Type B pancreatic cell (in vitro differentiated cells): ENCODE data around the gene LSP1. TPM values are rescaled to one million over a fixed set of nuclear protein-coding genes. Genes with fewer than 3 reads are reported as not detected.
"Not testable (repeated sequence)": the region's sequence is repeated elsewhere in the genome, so short reads cannot be mapped to it uniquely, and the experiment has no call there.

Source experiments
- DNase-seq: peaks from one replicate; pipeline ENCODE4 v3.0.0; 2021; ENCODE audit warnings: mixed read lengths; ENCODE audit not compliant: unreplicated experiment; ENCODE audit errors: extremely low spot score
- H3K27ac Mint-ChIP-seq: 2 replicates; pipeline ENCODE4 v1.8.0; 2021; ENCODE audit warnings: mild to moderate bottlenecking, mixed read lengths
- H3K27me3 Mint-ChIP-seq: 2 replicates; pipeline ENCODE4 v1.8.0; 2021; ENCODE audit warnings: mixed read lengths
- H3K36me3 Mint-ChIP-seq: 2 replicates; pipeline ENCODE4 v1.8.0; 2021; ENCODE audit warnings: mixed read lengths
- H3K4me1 Mint-ChIP-seq: one replicate; pipeline ENCODE4 v1.8.0; 2021; ENCODE audit warnings: mixed read lengths; ENCODE audit not compliant: unreplicated experiment
- H3K4me3 Mint-ChIP-seq: 2 replicates; pipeline ENCODE4 v1.8.0; 2021; ENCODE audit warnings: mild to moderate bottlenecking, mixed read lengths
- H3K9me3 Mint-ChIP-seq: 2 replicates; pipeline ENCODE4 v1.8.0; 2021; ENCODE audit warnings: mixed read lengths
- microRNA-seq: library from miRNA; unstranded; fragments of <30 nt; microRNA quantifications from one replicate; pipeline ENCODE4, GENCODE V29; 2020
- total RNA-seq: library from RNA; stranded (reverse); gene quantifications from 2 replicates; pipeline ENCODE4 v1.2.1, GENCODE V29; 2021; ENCODE audit warnings: low replicate concordance
- TF ChIP-seq, protein P1 (sequence below): fragments of 200-600 bp; sonication (generic); conservative IDR thresholded peaks from 2 replicates; pipeline ENCODE4 v1.5.0; 2021; ENCODE audit warnings: antibody characterized with exemption, mild to moderate bottlenecking

Gene LSP1
- total RNA-seq, 1 donor from 2014 or later: 0.53 TPM

DNA sequence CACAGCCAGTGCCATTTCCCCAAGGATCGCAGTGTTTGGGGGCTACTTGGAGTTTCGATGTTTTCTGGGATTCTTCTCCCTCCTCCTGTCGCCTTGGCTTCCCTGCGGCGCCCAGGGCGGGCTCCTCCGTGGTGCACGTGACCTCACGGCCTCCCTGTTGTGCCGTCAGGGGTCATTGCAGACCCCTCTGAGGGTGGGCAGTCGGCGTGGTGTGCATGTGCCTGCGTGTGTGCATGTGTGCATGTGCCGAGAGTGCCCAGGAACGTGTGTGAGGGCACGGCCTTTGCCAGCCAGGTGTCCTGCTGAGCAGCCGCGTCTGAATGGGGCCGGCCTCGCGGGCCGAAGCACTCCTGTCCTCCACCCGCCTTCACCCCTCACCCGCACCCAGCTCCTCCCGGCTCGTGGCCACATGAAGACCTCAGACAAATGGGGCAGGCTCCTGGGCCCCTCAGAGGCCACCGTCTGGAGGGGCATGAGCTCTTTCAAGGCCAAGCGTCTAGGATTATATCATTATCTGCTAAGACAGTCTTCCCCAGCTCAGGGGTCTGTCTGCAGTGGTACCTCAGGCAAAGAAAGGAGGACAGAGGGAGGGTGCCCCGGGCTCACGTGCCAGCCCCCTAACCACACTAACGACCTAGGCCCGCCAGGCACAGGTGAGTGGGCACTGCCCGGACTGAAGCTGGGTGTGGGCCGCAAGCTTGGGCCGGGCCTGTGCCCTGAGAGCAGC lies 84.9 kb downstream of the LSP1 start:
- Mint-ChIP-seq H3K36me3 (peaks cover 4% of the 10 kb centered on the region), H3K4me3 (no peak overlapping the region), H3K9me3 (no peaks in the 10 kb centered on the region), H3K4me1 (peaks cover 17% of the 10 kb centered on the region), H3K27ac (no peak overlapping the region), H3K27me3 (no peaks in the 10 kb centered on the region)
- TF ChIP-seq, protein P1, sequence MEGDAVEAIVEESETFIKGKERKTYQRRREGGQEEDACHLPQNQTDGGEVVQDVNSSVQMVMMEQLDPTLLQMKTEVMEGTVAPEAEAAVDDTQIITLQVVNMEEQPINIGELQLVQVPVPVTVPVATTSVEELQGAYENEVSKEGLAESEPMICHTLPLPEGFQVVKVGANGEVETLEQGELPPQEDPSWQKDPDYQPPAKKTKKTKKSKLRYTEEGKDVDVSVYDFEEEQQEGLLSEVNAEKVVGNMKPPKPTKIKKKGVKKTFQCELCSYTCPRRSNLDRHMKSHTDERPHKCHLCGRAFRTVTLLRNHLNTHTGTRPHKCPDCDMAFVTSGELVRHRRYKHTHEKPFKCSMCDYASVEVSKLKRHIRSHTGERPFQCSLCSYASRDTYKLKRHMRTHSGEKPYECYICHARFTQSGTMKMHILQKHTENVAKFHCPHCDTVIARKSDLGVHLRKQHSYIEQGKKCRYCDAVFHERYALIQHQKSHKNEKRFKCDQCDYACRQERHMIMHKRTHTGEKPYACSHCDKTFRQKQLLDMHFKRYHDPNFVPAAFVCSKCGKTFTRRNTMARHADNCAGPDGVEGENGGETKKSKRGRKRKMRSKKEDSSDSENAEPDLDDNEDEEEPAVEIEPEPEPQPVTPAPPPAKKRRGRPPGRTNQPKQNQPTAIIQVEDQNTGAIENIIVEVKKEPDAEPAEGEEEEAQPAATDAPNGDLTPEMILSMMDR: no peak
- DNase-seq: peak; percentile 65

DNA sequence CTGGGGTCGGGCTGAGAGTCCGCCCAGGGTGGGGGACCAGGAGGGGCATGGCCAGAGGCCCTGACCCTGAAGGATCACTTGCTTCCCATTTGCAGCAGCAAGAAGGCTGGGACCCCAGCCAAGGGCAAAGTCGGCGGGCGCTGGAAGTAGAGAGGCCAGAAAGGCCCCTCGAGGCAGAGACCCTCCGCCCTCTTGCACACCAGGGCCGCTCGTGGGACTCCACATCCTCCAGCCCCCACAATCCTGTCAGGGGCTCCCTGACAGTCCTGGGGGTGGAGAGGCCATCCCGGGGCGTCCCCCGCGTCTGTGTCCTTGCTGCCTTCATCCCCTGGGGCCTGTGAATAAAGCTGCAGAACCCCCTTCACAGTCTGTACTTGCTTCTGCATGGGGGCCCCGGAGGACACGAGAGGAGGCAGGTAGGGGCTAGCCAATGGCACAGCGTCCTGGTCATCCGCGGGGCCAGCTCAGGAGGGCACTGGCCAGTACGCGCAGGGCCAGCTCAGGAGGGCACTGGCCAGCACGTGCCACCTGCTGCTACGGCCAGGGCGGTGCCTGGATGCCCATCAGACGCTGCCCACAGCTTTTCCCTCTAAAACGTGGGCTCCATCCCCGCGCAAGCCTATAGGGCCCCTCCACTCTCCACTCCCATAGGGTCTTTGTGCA lies 85.6 kb downstream of the LSP1 start:
- Mint-ChIP-seq H3K27me3 (no peaks in the 10 kb centered on the region), H3K27ac (peak overlapping the region; percentile 59), H3K9me3 (no peaks in the 10 kb centered on the region), H3K4me3 (no peak overlapping the region), H3K36me3 (no peaks in the 10 kb centered on the region), H3K4me1 (peaks cover 18% of the 10 kb centered on the region)
- TF ChIP-seq, protein P1: no peak
- DNase-seq: peak; percentile 68

- Mint-ChIP-seq H3K27me3 (no peaks in the 10 kb centered on the region), H3K9me3 (no peaks in the 10 kb centered on the region), H3K36me3 (no peaks in the 10 kb centered on the region), H3K27ac (peak overlapping the region; percentile 59), H3K4me3 (no peak overlapping the region), H3K4me1 (peaks cover 24% of the 10 kb centered on the region)
- DNase-seq: peak; percentile 54
- TF ChIP-seq, protein P1: no peak
Measured at GRCh38 chr11:1939006-1939625, 86.2 kb downstream of the LSP1 start.

DNA sequence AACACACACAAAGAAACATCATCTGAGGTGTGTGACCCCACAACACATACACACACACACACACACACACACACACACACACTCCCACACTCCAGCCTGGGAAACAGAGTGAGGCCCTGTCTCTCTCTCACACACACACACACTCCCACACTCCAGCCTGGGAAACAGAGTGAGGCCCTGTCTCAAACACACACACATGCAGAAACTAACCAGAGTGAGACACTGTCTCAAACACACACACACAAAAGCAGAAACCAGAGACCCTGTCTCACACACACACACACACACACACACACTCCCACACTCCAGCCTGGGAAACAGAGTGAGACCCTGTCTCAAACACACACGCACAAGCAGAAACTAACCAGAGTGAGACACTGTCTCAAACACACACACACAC lies 86.9 kb downstream of the LSP1 start:
- DNase-seq: peak; percentile 54
- H3K9me3 Mint-ChIP-seq, H3K27me3 Mint-ChIP-seq, H3K36me3 Mint-ChIP-seq: not testable (repeated sequence)
- Mint-ChIP-seq H3K4me3 (peak overlapping the region; percentile 13), H3K4me1 (peaks cover 25% of the 10 kb centered on the region), H3K27ac (peak overlapping the region; percentile 71)

Small RNAs within 50 kb of the gene (microRNA-seq; reads per million reads assigned to microRNA genes)
- not detected for gene MIR4298
- not detected for gene MIR7847

Other genes starting within 250 kb of the LSP1 start
- not detected in 2 replicates for gene KRTAP5-3, start 244.6 kb upstream of the LSP1 start, total RNA-seq
- not detected in 2 replicates for gene KRTAP5-4, start 230.9 kb upstream of the LSP1 start, total RNA-seq
- not detected in 2 replicates for gene KRTAP5-5, start 223.3 kb upstream of the LSP1 start, total RNA-seq
- not detected in 2 replicates for gene KRTAP5-6, start 155.9 kb upstream of the LSP1 start, total RNA-seq
- gene IFITM10, start 102.5 kb upstream of the LSP1 start, total RNA-seq: 3.4 and 7.4 TPM in 2 replicates
- 318 and 557 TPM in 2 replicates for gene CTSD, start 89.2 kb upstream of the LSP1 start, total RNA-seq
- 4.5 and 7.9 TPM in 2 replicates for gene SYT8, start 18.1 kb upstream of the LSP1 start, total RNA-seq
- 1.7 and 3.9 TPM in 2 replicates for gene TNNI2, start 14.1 kb upstream of the LSP1 start, total RNA-seq
- not detected in 2 replicates for gene PRR33, start 38.8 kb downstream of the LSP1 start, total RNA-seq
- gene TNNT3, start 66.6 kb downstream of the LSP1 start, total RNA-seq: 17.3 and 40.9 TPM in 2 replicates
- gene MRPL23, start 94.2 kb downstream of the LSP1 start, total RNA-seq: 40.0 and 46.1 TPM in 2 replicates
- 12,320 and 19,345 TPM in 2 replicates for gene H19, start 144.8 kb downstream of the LSP1 start, total RNA-seq